Stimulated activated CD4-positive, alpha-beta T cell treated with anti-CD3 and anti-CD28 coated beads, TNF-alpha, amount 100 ng/mL, for 1 hour (primary cell): Measurements from ENCODE around the gene VASH1.

Experiments
- DNase-seq, 3 donors: peaks; one replicate each; pipeline ENCODE4 v3.0.0-alpha.2; 2020; ENCODE audit warnings: low read depth in 3 of 3, low spot score in 1 of 3

VASH1 gene

GRCh38 chr14:76770521-76771436 is 9.5 kb downstream of the VASH1 start:
- no peak for DNase-seq

- DNase-seq = no peak
Observed at GRCh38 chr14:76771437-76771980, 10.2 kb downstream of the VASH1 start.

DNA sequence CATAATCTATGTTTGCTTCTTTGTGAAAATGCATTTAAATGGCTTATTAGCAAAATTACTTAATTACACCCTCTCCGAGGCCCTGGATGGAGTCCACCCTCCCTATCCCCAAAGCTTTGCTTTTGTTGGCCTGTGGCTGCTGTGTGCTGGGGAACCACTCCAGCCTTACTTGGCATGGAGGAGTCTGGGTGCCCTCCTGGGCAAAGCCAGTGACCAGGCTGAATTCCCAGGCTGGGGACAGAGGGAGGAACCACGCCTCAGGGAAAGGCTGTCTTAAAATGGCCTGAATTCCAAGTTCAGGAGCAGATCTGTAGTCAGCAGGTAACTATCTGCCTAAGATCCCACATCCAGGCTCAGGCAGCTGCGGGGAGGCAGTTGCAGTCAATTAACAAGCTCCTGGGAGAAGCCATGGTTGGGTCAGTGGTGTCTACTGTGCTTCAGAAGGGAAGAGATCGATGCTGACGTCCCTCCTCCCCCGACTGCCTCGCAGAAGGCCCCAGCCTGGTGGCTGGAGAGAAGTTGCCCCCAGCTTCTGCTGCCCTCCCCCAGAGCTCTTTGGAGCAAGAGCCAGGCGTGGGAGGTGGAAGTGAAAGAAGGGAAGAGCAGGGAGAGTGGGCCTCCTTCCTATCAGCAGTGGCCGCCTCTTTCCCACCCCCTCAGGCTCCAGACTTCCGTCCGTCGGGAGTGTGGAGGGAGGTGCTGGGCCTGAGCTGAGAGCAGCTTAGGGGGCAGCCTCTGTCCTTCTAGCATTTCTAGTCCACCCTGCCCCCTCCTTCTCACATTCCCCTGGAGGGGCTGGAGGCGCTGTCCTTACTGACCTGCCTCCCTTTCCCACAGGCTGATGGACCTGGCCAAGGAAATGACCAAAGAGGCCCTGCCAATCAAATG is 11.3 kb downstream of the VASH1 start:
- DNase-seq = no peak

DNA sequence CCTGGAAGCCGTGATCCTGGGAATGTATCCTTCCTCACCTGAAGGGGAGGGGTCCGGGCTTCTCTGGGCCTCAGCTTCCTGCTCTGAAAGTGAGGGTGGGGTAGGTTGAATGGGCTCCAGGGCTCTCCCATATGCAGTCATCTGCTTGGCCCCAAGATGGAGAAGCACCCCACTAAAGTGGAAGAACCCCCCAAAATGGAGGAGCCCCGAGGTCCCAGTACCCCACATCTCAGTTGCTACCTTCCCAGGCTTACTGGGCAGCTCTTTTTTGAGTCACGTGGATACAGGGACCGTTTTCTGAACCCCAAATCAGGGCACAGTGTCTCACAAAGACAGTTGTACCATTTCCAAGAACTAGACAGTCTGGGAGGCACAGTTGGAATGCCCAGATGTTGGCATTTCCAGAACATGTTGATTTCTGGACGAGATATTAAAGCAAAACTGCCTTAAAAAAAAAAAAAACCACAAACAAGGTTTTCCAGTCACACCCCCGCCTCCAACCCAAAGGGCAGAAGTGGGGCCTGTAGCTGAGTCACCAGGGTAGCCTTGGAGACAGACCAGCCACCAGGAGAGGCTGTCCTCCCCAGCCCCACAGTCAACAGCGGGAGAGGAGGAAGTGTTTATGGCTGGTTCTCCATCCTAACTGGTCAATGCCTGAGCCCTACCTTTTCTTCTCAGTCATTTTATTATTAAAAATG is 12.1 kb downstream of the VASH1 start:
- no peak for DNase-seq

DNA sequence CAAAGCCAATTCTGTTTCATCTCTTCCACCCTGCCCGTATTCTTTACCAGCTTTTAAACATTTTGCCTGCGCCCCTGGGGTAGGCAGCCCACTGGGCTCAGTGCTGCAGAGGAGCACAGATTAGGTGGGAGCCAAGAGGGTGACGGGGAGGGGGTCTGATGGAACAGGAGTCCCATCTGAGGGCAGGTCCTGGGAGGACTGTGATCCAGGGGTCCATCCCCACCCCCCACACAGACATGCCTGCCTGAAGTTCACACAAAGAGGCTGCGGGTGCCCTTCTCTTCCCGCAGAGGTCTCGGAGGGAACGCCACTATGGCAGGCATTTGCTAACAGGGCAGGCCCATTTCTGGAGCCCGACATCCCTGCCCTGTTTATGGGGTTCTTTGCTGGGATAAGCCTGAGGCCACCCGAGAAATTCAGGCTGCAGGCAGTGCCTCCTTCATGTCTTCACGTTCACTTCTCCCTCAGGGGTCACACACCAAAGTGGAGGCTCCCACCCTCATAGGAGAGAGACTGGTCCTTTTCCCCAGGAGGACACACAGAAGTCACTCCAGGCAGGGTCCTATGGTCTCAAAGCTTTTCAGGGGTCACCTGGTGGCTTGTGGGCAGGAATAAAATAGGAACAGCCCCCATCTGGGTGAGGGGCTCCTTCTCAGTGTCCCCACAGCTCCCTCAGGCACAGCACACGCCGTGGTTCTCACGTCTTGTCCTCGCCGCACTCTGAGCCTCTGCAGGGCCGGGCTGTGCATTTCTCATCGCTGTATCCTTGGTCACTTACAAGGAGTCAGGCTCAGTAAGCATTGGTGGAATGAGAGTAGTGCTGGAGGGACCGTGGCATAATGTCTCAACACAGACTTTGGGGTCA is 12.9 kb downstream of the VASH1 start:
- no peak for DNase-seq

GRCh38 chr14:76774821-76775694 is 13.8 kb downstream of the VASH1 start:
- DNase-seq = no peak

DNA sequence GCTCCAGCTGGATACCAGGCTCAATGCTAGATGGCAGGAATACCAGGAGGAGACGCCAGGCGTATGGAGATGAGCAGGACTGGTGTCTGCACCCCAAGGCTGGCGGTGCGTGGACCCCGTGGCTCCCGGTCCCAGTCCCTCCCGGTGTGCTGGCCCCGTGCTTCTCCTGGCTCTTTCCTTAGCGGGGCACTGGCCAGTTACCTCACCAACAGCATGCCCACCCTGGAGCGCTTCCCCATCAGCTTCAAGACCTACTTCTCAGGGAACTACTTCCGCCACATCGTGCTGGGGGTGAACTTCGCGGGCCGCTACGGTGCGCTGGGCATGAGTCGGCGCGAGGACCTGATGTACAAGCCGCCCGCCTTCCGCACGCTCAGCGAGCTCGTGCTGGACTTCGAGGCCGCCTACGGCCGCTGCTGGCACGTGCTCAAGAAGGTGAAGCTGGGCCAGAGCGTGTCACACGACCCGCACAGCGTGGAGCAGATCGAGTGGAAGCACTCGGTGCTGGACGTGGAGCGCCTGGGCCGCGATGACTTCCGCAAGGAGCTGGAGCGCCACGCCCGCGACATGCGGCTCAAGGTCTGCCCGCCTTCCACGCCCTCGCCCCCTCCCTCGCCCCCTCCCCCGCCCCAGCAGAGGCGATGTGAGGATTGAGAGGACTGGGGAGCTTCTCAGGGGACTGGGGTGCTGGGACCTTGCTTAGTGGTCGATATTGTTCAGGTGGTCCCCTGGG is 14.6 kb downstream of the VASH1 start:
- no peak for DNase-seq

- no peak for DNase-seq
Observed at GRCh38 chr14:76776428-76777251, 15.4 kb downstream of the VASH1 start.

DNA sequence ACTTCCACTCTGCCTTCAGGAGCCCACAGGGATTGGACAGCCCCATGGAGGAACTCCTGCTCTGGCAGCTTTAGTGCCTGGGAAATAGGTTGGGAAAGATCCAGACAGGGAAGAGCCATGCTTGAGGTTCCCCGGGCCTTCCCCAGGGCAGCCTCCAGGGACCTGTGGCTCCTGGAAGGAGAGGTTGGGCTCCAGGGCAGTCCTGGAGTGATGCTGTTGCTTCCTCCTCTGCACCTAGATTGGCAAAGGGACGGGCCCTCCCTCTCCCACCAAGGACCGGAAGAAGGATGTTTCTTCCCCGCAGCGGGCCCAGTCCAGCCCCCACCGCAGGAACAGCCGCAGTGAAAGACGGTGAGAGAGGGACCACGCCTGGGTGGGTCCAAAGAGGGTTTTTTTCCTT is 16.5 kb downstream of the VASH1 start:
- no peak for DNase-seq

DNA sequence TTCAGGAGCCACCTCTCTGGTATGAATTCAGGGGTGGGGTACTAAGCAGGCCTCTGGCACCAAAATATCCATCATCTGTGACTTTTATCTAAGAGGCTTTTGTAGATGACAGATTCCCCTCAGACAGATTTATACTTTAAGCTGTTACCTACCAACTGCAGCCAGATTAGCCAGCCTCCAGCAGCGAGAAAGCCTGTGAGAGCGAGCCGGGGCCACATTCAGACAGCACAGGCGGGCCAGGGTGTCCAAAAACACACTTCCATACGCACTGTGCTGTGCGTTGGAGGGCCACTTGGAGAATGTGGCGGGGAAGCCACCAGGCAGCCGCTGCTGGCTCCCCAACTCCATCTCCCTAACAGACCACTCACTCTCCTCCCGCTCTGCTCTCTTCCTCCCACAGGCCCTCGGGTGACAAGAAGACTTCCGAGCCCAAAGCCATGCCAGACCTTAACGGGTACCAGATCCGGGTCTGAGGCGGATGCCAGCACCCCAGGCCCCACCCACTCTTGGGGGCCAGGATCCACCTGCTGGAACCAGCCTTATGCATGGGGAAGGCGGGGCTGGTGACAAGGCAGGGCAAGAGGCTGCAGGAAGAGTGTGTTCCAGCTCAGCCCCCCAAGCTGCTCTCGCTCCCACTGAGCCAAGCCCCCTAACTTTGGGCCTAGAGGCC is 17.4 kb downstream of the VASH1 start:
- no peak for DNase-seq

DNA sequence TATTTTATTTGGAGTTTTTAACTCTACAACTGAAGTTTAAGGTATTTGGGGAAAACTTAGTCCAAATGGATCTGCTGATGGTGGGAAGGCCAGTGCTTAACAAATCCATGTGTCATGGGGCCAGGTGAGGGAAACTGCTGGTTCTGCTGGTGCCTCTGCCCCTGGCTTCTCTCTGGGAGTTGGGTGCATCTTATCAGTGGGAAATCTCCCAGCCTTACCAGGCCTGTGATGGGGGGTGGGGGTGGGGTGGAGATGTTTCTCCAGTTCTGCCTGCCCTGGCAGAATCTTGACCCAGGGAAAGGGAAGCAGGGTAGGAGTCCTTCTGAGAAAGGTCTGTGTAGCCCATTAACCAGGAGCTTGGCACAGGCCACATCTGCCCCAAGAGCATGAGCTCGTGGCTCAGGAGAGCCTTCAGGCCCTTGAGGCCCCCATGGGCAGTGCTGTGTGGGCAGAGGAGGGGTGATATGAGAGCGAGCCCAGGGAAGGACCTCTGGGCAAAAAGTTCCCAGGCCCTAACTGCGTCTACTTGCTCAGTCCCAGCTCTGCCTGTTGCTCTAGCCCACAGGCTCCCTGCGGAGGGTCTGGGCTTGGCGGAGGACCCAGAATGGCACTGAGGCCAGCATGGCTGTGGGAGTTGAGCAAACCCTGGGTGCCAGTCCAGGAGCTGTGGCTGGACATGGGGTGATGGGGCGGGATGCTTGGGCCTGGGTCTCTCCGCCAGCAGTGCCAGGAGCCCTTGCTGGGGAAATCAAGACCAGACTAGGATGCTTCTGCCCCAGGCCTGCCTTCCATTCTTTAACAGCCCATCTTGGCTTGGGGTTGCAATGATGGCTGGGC is 18.2 kb downstream of the VASH1 start:
- no peak for DNase-seq

DNA sequence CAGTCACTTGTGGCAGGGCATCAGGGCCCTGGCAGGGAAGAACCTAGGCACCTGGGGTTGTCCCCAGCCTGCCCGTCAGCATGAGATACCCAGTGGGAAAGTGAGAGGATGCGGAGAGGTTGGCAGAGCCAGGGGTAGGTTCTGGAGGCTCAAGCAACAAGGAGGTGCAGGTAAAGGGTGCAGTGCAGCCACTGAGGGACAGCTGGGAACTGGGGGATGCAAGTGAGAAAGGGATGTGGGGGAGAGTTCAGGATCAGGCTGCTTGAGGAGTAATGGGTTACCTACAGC is 18.7 kb downstream of the VASH1 start:
- DNase-seq = no peak

GRCh38 chr14:76780360-76780759 is 19.1 kb downstream of the VASH1 start:
- no peak for DNase-seq

- no peak for DNase-seq
Observed at GRCh38 chr14:76780875-76781647, 19.8 kb downstream of the VASH1 start.

GRCh38 chr14:76781648-76782051 is 20.4 kb downstream of the VASH1 start:
- DNase-seq = no peak
